Activated T-cell treated with anti-CD3 and anti-CD28 coated beads, Interleukin-2, amount 50 U/mL, for 4 hours (primary cell): Measurements from ENCODE around the gene RAPGEF4. TPM values are rescaled to one million over a fixed set of nuclear protein-coding genes. Genes with fewer than 3 reads are reported as not detected.
"Not testable (repeated sequence)": the region's sequence is repeated elsewhere in the genome, so short reads cannot be mapped to it uniquely, and the experiment has no call there.

Source experiments
- ATAC-seq, 2 donors: fragments of 200-7000 bp; cut with Tn5 transposase; one replicate each; pipeline ENCODE4 v1.10.0; 2021
- DNase-seq: peaks from one replicate; pipeline ENCODE4 v3.0.0-alpha.2; 2020
- H3K27me3 Mint-ChIP-seq: one replicate; pipeline ENCODE4 v1.8.0; 2021; ENCODE audit warnings: low read depth, mixed read lengths
- H3K36me3 Mint-ChIP-seq: one replicate; pipeline ENCODE4 v1.8.0; 2022; ENCODE audit warnings: mixed read lengths; ENCODE audit not compliant: insufficient read depth
- H3K4me1 Mint-ChIP-seq: one replicate; pipeline ENCODE4 v1.8.0; 2021; ENCODE audit warnings: low read depth, mixed read lengths
- H3K4me3 Mint-ChIP-seq: one replicate; pipeline ENCODE4 v1.8.0; 2021; ENCODE audit warnings: mild to moderate bottlenecking, moderate library complexity, mixed read lengths
- H3K9me3 Mint-ChIP-seq: one replicate; pipeline ENCODE4 v1.8.0; 2021; ENCODE audit warnings: mixed read lengths
- total RNA-seq, 3 donors: library from RNA; stranded (reverse); gene quantifications; one replicate each; pipeline ENCODE4 v1.2.1, GENCODE V29; 2021

Gene RAPGEF4
- total RNA-seq, 3 donors from 2014 or later = 0.20 to 0.47 (median 0.33) TPM

DNA sequence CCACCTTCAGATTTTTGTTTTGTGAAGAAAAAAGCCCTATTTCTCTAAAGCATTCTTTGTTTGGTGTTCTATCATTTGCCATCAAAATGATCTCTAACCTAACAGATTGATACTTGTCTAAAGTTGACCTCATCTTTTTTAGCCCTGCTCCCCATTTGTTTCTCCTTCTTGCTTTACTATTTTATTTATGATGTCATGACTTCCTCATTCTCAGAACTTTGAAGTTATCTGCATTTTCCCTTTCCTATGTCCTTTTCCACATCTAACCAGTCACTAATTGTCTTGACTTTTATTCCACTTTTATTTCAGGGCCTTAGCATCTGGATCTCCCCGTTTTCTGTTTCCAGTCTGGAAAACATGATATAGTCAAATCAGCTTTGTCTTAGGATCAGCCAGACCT lies 8.3 kb downstream of the RAPGEF4 start:
- no peaks in the 10 kb centered on the region for H3K4me1 Mint-ChIP-seq
- peaks cover 12% of the 10 kb centered on the region for H3K27me3 Mint-ChIP-seq
- H3K36me3 Mint-ChIP-seq = no peaks in the 10 kb centered on the region
- ATAC-seq (no peak), DNase-seq (no peak)
- H3K4me3 Mint-ChIP-seq = no peak overlapping the region
- H3K9me3 Mint-ChIP-seq = peaks cover 12% of the 10 kb centered on the region

DNA sequence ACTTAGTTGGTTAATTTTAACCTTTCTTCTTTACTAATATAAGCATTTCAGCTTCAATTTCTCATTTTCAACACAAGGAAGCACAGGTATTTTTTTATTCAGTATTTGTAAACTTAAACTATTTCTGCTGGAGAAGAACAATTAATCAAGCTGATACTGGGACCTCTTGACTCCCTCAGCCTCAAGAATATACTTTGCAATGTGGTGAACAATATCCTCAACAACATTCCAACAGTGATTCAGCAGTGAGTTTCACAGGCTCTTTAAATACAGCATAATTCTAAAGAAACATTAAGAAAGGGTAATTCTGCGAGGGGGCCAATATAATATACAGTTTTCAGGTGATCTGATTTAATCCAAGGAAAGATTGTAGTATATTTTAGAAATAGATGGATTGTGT lies 10.0 kb downstream of the RAPGEF4 start:
- H3K27me3 Mint-ChIP-seq = peaks cover 6% of the 10 kb centered on the region
- DNase-seq (no peak), ATAC-seq (no peak)
- H3K9me3 Mint-ChIP-seq = peaks cover 12% of the 10 kb centered on the region
- H3K4me1 Mint-ChIP-seq = no peaks in the 10 kb centered on the region
- no peaks in the 10 kb centered on the region for H3K36me3 Mint-ChIP-seq
- no peak overlapping the region for H3K4me3 Mint-ChIP-seq

DNA sequence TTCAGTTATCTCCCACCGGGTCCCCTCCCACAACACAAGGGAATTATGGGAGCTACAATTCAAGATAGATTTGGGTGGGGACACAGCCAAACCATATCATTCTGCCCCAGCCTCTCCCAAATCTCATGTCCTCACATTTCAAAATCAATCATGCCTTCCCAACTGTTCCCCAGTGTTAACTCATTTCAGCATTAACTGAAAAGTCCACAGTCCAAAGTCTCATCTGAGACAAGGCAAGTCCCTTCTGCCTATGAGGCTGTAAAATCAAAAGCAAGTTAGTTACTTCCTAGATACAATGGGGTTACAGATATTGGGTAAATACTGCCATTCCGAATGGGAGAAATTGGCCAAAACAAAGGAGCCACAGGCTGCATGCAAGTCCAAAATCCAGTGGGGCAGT lies 12.9 kb downstream of the RAPGEF4 start:
- not testable (repeated sequence) for H3K4me3 Mint-ChIP-seq, H3K36me3 Mint-ChIP-seq, H3K4me1 Mint-ChIP-seq, DNase-seq, H3K27me3 Mint-ChIP-seq, ATAC-seq
- peaks cover 12% of the 10 kb centered on the region for H3K9me3 Mint-ChIP-seq

DNA sequence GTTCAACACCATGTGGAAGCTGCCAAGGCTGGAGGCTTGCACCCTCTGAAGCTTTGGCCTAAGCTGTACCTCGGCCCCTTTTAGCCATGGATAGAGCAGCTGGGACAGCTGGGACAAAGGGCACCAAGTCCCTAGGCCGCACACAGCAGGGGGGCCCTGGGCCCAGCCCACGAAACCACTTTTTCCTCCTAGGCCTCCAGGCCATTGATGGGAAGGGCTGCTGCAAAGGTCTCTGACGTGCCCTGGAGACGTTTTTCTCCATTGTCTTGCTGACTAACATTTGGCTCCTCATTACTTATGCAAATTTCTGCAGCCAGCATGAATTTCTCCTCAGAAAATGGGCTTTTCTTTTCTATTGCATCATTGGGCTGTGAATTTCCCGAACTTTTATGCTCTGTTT lies 13.7 kb downstream of the RAPGEF4 start:
- DNase-seq (no peak), ATAC-seq (no peak)
- H3K36me3 Mint-ChIP-seq = no peaks in the 10 kb centered on the region
- no peak overlapping the region for H3K4me3 Mint-ChIP-seq
- peaks cover 6% of the 10 kb centered on the region for H3K9me3 Mint-ChIP-seq
- peaks cover 6% of the 10 kb centered on the region for H3K27me3 Mint-ChIP-seq
- H3K4me1 Mint-ChIP-seq = no peaks in the 10 kb centered on the region

DNA sequence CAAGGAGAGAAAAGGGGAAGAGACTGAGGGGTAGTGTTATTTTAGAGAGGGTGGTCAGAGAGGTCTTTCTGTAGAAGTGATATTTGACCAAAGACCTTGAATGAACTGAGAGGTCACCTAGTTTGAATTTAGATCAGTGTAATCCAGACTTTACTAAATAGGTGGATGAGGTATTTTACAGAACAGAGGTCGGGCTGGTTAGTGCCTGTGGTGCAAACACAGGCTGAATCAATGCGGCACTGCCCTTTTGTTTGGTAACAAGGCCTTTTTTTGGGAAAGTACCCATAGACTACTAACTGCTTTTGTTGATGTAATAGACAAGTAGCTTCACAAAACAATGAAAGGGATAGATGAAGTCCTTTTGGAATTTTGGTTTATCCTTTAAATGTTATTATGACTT lies 15.9 kb downstream of the RAPGEF4 start:
- Mint-ChIP-seq H3K4me3 (no peak overlapping the region), H3K4me1 (no peaks in the 10 kb centered on the region), H3K36me3 (no peaks in the 10 kb centered on the region), H3K27me3 (peaks cover 3% of the 10 kb centered on the region), H3K9me3 (no peaks in the 10 kb centered on the region)
- DNase-seq (no peak), ATAC-seq (no peak)

DNA sequence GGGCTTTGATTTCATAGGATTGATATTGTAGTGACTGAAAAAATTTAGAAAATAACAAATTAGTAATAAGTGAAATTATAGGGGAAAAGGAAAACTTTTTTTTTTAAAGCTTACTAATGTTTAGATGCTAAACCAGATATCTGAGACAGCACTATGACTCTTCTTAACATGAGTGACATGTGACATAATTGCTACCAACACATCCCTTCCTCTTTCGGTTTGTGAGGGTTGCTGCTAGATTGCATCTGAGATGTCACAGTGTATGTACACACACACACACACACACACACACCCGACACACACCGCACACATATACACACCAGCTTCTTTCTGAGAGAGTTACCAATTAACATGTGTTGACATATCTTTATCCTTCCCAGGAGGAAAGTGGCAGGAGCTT lies 18.0 kb downstream of the RAPGEF4 start:
- no peaks in the 10 kb centered on the region for H3K4me1 Mint-ChIP-seq
- no peak overlapping the region for H3K4me3 Mint-ChIP-seq
- ATAC-seq = no peak
- no peaks in the 10 kb centered on the region for H3K9me3 Mint-ChIP-seq
- peaks cover 6% of the 10 kb centered on the region for H3K27me3 Mint-ChIP-seq
- no peaks in the 10 kb centered on the region for H3K36me3 Mint-ChIP-seq
- DNase-seq = no peak

DNA sequence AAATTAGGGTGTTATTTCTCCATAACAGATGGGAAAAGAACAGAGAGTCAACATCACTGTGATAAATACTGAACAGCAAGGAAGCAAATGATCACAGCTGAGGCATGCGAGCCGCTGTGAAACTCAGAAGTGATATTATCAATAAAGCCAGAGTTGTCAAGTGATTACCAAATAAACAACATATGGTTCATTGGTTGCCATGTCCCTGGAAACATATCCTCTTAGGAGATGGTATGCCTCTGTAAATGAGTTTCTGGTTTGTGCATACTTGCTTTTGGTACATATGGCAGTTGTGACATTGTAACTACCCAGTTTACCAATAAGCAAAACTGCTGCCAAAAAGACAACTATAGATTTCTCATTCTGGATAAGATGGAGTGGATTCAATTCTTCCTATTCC lies 23.8 kb downstream of the RAPGEF4 start:
- Mint-ChIP-seq H3K9me3 (peaks cover 14% of the 10 kb centered on the region), H3K27me3 (peaks cover 3% of the 10 kb centered on the region), H3K4me1 (no peaks in the 10 kb centered on the region), H3K36me3 (no peaks in the 10 kb centered on the region), H3K4me3 (no peak overlapping the region)
- no peak for DNase-seq
- ATAC-seq = no peak

DNA sequence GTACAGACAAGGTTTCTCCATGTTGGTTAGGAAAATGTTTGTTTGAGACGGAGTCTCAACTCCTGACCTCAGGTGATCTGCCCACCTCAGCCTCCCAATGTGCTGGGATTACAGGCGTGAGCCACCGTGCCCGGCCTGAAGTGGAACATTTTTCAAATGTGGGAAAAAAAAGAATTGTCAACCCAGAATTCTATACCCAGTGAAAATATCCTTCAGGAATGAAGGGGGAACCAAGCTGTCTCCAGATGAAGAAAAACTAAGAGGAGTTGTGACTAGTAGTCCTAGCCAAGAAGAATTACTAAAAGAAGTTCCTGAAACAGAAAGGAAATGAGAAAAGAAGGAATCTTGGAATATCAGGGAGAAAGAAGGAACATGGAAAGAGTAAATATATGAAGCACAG lies 25.7 kb downstream of the RAPGEF4 start:
- DNase-seq = no peak
- Mint-ChIP-seq H3K9me3 (peaks cover 14% of the 10 kb centered on the region), H3K4me3 (no peak overlapping the region), H3K36me3 (no peaks in the 10 kb centered on the region), H3K4me1 (no peaks in the 10 kb centered on the region), H3K27me3 (peaks cover 3% of the 10 kb centered on the region)
- no peak for ATAC-seq

DNA sequence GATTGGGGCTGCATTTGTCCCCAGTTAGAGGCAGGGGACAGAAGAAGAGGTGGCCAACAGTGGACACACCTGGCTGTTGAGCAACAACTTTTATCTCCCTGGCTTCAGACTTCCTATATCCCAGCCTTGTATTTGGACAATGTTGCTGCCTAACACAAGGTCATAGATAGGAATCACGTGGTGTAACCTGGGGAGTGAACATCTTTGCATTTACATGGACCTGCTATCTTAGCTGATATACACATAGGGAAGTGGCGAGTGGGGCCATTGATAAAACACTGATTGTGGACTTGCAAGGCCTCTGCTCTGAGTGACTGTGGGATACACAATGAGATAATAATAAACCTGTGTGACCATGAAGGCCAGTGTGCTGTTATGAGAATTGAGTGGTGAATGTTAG lies 26.9 kb downstream of the RAPGEF4 start:
- DNase-seq (no peak), ATAC-seq (no peak)
- H3K4me1 Mint-ChIP-seq = no peaks in the 10 kb centered on the region
- no peaks in the 10 kb centered on the region for H3K27me3 Mint-ChIP-seq
- H3K36me3 Mint-ChIP-seq = no peaks in the 10 kb centered on the region
- H3K4me3 Mint-ChIP-seq = no peak overlapping the region
- H3K9me3 Mint-ChIP-seq = peaks cover 14% of the 10 kb centered on the region

DNA sequence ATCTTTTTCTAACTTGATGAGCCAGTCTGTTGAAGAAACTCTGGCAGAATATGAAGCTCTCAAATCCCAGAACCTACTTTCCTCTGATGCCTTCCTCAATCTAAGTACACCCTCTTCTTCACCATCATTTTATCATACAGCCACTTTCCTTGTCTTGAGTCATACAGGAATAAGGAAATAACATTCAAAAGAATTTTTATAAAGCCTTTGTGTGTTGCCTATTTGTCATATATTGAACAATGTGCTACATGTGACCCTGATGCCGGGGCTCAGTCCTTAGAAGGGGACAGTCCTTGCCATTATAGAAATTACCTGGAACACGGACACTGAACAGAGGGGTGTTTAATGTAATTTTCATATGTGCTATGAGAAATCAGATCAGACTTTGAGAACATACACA lies 27.4 kb downstream of the RAPGEF4 start:
- H3K4me3 Mint-ChIP-seq = no peak overlapping the region
- ATAC-seq = no peak
- no peaks in the 10 kb centered on the region for H3K36me3 Mint-ChIP-seq
- H3K27me3 Mint-ChIP-seq = peaks cover 3% of the 10 kb centered on the region
- no peak for DNase-seq
- H3K9me3 Mint-ChIP-seq = peaks cover 14% of the 10 kb centered on the region
- H3K4me1 Mint-ChIP-seq = no peaks in the 10 kb centered on the region

DNA sequence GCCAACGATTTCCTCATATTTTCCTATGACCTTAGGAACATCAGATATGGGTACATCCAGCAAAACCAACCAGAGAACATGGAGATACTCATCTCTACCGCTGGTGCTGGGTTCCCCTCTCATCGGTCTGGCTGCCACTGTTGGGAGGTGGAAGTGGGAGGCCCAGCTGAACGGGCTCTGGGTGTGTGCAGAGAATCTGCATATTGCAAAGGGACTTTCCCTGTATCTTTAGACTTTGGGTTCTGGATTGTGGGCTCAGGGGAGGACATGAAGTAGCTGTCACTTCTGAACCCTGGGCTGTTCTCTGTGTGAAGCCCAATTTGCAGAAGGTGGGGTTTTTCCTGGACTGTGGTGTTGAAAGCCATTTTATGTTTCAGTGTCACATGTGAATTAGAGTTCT lies 30.0 kb downstream of the RAPGEF4 start:
- ATAC-seq = no peak

DNA sequence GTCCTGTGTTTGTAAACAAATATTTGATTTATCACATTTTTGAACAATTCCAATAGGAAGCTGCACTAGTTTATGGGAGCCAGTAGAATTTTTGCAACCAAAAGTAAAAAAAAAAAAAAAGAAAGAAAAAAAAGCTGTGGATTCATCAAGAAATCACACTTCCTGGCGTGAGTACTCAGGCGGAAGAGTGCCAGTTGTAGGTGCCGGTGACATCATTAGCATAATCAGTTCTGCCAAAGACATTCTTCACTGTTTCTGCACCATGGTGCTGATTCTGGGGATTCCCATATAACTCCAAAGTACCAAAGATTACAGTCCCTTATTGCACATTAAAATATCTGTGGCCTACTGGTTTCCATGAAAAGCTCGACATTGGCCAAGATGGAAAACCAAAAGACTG lies 32.8 kb downstream of the RAPGEF4 start:
- no peaks in the 10 kb centered on the region for H3K4me1 Mint-ChIP-seq
- no peaks in the 10 kb centered on the region for H3K36me3 Mint-ChIP-seq
- H3K27me3 Mint-ChIP-seq = peaks cover 3% of the 10 kb centered on the region
- no peak overlapping the region for H3K4me3 Mint-ChIP-seq
- no peak for ATAC-seq
- no peak for DNase-seq
- no peaks in the 10 kb centered on the region for H3K9me3 Mint-ChIP-seq

More for the DNA sequence above, 30.0 kb downstream of the RAPGEF4 start:
- no peaks in the 10 kb centered on the region for H3K36me3 Mint-ChIP-seq
- no peaks in the 10 kb centered on the region for H3K4me1 Mint-ChIP-seq
- peaks cover 3% of the 10 kb centered on the region for H3K27me3 Mint-ChIP-seq
- H3K9me3 Mint-ChIP-seq = peaks cover 6% of the 10 kb centered on the region
- no peak overlapping the region for H3K4me3 Mint-ChIP-seq
- DNase-seq = no peak

DNA sequence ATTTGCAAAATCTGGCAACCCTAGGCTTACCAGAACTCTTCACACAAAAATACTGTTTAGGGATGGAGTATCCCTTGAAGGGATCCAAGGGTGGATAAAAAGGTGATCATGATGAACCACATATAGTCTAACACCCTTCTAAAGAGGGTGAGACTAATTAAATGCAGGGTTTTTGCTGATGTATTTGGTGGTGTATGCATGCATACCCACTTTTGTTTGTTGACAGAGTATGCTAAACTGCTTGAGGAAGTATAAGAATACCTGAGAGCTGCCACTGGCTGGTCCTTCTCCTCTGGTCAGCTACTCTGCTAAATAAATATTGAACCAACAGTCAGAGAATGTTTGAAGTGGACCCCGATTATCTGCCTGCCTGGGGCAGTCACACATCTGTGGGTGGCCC lies 34.2 kb downstream of the RAPGEF4 start:
- Mint-ChIP-seq H3K36me3 (no peaks in the 10 kb centered on the region), H3K4me3 (no peak overlapping the region), H3K4me1 (no peaks in the 10 kb centered on the region), H3K27me3 (peaks cover 9% of the 10 kb centered on the region), H3K9me3 (no peaks in the 10 kb centered on the region)
- DNase-seq (no peak), ATAC-seq (no peak)

DNA sequence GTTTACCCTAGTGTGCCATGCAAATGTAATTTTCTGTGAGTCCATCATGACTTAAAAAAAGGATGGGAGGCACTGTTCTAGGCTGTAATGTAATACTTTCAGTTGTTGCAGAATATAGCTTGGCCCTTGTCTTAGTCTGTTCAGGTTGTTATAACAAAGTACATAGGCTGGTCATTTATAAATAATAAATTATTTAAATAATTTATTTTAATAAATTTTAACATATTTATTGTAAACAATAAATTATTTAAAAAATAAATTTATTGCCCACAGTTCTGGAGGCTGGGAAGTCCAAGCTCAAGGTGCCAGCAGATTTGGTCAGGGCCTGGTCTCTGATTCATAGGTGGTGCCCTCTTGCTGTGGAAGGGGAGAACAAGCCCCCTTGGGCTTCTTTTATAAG lies 35.2 kb downstream of the RAPGEF4 start:
- Mint-ChIP-seq H3K9me3 (no peaks in the 10 kb centered on the region), H3K36me3 (no peaks in the 10 kb centered on the region), H3K4me3 (no peak overlapping the region), H3K4me1 (no peaks in the 10 kb centered on the region), H3K27me3 (peaks cover 9% of the 10 kb centered on the region)
- ATAC-seq = no peak
- DNase-seq = no peak

DNA sequence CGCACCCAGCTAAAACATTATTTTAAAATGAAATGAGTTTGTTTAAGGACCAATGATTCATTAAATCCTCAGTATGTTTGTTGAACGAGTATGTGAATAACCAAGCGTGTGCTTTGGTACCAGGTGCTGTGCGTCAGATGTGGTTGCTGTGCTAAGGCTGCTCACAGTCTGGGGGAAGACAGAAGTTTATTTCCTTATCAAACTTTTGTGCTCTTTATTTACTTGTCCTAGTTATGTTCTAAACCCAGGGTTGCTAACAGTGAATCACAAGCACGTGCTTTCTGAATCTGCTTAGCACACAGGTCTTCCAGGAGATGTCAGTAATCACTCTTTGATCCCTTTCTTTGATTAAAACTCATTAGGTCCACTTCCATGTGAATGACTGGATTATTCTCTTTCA lies 37.0 kb downstream of the RAPGEF4 start:
- Mint-ChIP-seq H3K36me3 (no peaks in the 10 kb centered on the region), H3K27me3 (peaks cover 9% of the 10 kb centered on the region), H3K4me3 (no peak overlapping the region), H3K9me3 (no peaks in the 10 kb centered on the region), H3K4me1 (no peaks in the 10 kb centered on the region)
- ATAC-seq (no peak), DNase-seq (no peak)

DNA sequence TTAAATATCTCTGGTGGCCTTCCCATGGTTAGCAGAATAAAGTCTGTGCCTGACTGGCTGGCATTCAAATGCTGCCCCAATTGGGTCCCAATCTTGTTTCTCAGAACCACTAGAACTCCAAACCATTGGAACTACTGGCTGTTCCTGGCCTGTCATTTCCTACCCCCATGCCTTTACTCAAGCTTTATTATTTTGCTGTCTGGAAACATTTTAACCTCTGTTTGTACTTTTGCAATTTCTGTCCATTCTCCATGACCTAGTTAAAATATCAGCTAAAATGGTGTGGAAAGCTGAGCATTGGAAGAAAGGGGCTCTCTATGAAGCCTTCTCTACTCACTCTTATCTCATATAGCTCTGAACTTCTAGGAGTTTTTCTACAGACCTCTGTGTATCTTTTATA lies 38.7 kb downstream of the RAPGEF4 start:
- no peak for ATAC-seq
- no peaks in the 10 kb centered on the region for H3K36me3 Mint-ChIP-seq
- no peak for DNase-seq
- H3K9me3 Mint-ChIP-seq = no peaks in the 10 kb centered on the region
- no peaks in the 10 kb centered on the region for H3K4me1 Mint-ChIP-seq
- H3K4me3 Mint-ChIP-seq = no peak overlapping the region
- H3K27me3 Mint-ChIP-seq = peaks cover 6% of the 10 kb centered on the region
